ENCODE data around the gene PXK.
A peak's percentile ranks its signal among the peaks of the same experiment; 100 is the strongest.

The PXK gene

DNA sequence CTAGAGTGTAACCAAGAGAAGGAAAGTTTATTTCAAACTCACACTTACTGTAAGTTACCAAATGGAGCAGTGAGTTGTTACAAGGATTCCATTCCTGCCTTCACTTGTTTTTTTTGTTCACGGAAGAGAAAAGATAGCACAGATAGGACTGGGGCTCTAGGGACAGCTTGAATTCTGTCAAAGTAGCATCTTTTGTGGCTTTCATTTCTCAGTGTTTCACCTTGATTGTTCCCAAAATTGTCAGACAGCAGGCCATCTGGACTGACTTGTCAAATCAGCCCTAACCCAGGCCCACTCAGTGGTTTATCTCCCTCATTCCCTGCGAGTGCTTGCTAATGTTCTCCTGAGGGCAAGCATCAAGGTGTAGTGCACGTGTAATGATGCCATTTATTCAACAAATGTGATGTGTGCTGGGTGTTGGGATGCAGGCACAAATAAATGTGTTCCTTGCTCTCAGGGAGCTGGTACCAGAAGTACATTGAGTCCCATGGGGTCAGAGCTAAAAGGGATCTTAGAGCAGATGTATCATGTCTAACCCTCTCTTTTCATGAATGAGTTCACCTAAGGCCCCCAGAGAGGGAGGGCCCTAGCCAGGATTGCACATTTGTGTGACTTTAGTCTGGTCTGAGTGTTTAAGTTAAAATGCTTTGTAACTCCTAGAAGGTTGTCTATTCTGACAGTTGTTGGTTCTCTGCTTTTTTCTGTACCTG, 51.8 kb downstream of the PXK start:
- no peak for DNase-seq (ENCODE audit: low read depth)

DNA sequence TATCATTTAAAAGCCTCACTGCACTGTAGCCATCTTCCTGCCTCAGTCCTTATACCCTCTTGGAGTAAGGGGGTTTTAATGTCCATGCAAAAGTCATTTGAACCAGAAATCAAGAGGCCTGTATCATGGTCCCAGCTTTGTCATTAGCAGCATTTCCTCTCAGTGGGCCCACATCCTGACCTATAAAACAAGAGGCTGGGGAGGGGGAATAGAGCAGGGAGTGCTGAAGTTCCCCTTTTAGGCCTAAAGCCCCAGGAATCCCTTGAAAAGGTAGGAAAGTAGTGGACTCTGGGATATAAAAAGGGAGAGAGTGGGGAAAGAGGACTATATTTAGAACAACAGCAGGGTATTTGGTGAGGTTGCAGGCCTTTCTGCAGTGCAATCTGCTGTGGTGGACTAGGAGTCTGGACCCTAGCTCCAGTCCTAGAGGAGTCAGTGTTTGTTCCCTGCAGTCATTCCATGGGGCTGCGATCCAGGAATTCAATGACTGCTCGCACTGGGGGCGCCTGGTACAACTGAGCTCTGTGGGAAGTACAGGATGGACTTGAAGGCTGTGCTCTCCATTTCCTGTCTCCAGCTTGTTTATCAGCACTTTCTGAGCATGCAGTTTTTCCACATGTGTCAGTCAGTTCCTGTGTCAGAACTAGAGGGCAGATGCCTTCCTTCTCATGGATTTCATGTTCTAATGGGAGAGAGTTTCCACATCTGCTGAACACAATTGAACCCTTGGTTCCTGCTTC, 54.1 kb downstream of the PXK start:
- no peak for DNase-seq (ENCODE audit: low read depth)

DNA sequence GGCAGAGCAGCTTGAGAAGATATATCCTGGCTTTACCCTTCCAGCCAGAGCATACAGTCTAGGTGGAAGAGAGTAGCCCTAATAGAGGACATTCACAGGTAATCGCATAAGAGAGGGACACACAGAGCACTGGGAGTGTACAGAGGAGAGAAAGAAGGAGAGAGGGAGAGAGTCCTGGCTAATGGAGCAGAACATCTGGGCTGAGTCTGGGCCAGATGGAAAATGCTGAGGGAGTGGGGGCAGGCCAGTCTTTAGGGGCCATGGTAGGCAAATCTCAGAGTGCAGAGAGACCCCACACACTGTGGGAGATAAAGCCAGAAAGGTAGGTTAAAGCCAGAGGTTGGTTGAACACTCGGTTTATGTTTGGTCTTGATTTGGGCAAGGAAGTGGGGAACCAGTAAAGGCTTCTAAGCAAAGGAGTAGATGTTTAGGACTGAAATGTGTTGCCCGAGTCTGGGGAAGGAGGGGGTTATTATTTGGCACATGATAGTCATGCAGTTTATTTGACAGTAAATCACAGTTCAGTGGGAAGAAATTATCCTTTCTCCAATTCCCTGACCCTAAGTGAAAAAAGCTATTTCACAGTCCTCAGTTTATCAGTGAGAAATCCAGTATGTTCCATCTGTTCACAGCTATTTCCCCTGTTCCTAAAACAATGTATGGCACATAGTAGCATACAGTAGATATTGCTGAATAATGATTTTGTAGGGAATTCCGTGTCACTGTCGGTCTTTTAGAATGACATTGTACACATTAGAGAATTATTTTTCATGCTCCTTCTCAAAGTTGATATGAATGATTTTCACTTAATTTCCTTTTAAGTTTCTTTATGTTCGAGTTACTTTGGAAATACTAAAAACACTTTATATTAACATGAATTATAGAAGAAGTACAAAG, 55.2 kb downstream of the PXK start:
- DNase-seq (ENCODE audit: low read depth) = no peak

GRCh38 chr3:58388550-58389091, 55.9 kb downstream of the PXK start:
- DNase-seq (ENCODE audit: low read depth) = no peak

DNA sequence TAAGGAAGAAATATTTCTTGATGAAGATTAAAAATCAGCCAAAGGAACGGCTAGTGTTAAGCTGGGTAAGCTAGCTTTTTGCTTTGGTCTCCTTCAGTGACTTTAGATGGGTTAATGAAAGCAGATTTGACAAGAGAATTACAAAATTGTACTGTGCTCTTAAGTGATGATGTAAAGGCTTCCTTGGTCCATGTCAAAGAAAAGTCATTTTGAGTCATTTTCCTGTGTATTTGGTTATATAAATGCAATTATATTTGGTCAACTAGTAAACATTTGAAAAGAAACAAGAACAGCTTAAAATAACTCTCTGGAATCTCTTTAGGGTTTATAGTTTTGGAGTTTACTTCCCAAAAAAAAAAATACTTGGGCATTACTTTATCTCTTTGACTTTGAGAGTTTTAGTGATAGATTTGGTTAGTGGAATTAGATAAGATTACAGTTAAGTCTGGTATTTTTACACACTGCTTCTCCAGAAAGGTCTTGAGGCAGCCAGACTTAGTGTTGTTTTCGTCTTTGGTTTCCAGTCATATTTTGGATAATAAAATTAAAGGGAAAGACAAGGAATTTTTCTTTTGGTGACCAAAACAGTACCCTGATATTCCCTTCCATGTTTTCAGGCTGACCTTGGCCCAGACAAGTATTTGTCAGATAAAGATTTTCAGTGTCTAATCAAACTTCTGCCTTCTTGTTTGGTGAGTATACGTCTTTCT, 58.6 kb downstream of the PXK start:
- DNase-seq (ENCODE audit: low read depth) = no peak

GRCh38 chr3:58392181-58392580, 59.5 kb downstream of the PXK start:
- no peak for DNase-seq (ENCODE audit: low read depth)

DNA sequence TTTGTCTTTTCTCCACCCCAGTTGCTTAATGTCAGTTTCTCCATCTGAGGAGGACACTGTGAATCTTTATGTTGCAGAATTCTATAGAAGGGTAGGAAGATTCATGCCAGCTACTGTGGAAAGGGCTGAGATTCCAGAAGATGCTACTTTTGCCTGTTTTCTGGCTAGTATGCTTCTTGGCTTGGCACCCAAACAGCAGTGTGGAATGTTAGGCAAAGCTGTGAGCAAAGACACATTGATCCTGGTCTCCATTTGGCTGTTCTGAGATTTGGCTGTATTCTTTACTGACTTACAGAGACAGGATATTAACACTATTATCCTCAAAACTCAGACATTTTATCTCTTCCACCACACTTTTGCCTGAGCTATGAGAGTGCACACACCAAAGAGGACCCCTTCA, 61.6 kb downstream of the PXK start:
- DNase-seq (ENCODE audit: low read depth) = no peak

DNA sequence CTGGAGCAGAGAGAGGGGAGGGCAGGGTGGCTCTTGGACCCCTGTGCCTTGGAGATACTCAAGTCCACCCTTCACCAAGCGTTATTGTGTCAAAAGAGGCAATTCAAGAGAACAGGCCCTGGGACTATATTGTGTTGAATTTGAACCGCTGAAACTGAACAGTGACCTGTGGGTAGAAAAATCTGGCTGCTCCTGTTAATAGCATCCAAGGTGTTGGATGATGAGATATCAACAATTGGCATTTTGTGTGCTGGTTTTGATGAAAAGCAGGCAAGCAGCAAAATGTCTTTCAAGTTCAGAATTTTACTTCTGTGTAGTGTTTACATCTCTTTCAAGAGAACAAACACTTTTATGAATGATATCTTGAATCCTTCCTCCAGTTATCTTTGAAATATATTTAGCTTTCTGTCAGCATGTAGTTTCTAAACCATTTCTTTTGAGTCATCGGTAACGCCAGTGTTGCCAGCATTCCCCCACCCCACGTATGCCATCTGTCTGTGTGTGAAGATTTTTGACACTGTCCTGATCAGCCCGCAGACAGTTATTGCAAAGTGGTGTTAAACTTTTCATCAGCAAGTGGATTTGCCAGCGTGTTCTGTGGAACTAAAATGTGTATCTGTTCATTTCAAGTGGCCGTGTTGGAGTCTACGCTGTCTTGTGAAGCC, 66.1 kb downstream of the PXK start:
- no peak for DNase-seq (ENCODE audit: low read depth)

DNA sequence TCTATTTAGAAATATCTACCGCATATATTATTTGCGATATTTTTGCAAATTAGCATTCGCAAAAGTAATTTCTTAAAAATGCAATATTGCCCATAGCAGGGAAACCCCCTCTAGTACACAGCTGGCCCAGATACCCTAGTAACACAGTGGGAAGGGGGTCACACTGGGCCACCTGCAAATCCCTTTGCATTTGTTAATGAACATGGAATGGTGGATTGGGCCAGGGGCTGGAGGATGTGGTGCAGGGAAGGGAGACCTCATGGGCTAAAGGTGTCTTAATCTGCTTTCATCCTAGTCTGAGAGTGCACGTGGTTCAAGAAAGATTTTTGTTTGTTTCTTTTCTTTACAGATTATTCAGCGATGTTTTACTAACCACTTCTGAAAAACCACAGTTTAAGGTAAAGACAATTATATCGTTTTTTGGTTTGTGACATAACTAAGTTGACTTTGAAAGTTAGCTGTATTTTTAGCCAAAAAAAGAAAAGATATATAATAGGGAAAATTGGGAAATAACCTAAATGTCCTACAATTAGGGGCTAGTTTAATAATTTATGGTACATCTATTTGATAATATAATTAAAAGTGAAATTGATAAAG, 70.9 kb downstream of the PXK start:
- DNase-seq (ENCODE audit: low read depth) = no peak

- DNase-seq (ENCODE audit: low read depth) = no peak
Measured at GRCh38 chr3:58404396-58404795, 71.7 kb downstream of the PXK start.

DNA sequence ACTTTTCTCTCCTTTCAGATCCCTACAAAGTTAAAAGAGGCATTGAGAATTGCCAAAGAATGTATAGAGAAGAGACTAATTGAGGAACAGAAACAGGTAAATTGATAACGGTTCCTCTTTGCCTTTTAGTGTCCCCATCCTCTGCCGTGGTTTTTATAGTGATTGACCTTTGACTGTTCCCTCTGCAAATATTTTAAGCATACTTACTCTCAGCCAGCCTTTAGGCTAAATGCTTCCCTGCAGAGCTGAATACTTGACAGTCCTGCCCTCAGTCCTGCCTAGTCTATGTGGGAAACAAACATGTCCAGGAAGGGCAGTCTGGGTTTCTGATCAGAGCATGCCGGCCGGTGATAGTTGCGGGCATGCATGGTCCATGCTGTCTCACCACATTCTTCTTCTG, 76.2 kb downstream of the PXK start:
- no peak for DNase-seq (ENCODE audit: low read depth)

DNA sequence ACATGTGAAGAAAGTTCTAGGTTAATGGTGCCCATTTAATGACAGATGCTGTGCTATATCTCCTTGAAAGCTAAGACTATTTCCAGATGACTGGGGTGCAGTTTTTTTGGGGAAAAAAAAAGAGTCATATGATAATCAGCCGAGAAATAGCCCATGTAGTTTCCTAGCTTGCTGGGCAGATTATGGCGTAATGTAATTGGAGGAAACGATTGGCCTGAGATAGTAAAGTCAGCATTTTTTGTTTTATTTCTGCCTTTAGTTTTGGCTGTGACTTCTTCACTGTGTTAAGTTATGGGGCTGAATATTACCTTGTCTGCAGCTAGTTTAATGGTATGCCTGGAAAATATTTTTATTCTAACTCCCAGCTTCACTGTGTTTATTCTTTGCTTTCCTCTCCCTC, 77.0 kb downstream of the PXK start:
- no peak for DNase-seq (ENCODE audit: low read depth)

DNA sequence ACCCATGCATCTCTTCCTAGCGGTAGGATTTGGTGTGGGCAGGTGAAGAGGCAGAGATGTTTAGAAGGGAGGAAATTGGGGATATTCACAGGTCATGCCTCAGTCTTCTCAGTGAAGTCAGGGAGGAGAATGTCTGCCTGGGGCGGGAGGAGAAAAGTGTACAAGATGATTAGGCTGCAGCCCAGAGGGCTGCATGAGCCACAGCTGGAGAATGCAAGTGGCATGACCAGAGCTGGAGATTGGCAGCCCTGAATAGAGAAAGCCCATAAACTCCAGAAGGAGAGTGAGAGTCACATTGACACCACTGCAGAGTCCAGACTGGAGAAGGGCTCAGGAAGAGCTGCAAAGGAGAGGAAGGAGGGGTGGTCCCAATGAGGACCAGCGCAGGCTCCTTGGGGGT, 78.3 kb downstream of the PXK start:
- no peak for DNase-seq (ENCODE audit: low read depth)

DNA sequence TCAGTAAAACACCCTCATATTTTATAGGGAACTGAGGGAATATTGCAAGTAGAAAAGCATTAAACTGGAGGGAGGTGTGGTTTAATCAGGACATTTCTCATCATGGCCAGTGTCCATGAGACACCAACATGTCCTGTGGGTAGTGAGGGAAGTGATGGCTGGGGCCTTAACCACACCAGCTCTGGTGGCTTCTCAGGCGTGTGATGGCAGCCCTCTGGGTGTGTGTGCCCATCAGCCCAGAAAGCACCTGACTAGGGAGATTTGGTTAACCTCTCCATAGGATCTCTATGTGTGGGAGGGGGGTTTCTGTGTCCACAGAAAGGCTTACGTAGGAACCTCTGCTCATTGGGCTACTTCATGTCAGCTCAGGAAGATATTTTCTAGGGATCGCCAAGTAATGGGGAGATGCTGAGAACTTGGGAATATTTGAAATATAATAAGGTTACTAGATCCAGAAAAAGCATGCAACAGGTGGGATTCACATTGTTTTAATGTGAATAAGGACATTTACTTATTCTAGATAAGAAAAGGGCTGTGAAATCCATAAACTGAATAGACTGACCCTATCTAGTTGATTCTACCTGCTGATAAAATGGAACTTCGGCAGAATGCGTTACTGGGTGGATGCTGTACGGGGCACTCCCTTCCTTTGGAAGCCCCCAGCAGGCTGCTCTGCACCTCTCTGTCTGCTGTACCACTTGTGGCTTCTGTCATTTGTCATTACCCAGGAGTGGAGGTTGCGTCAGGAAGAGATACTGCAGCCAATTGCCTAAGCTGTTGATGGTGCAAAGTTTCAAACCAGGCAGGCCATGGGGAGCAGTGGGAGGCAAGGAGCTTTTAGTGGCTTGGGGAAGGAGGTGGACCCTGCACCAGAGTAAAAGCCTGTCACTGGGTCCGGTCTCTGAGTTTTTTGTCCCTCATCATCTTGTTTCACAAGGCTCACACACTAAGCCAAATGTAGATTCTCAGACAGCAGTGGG, 79.4 kb downstream of the PXK start:
- DNase-seq (ENCODE audit: low read depth) = no peak

- peak; percentile 22 for DNase-seq (ENCODE audit: low read depth)
Measured at GRCh38 chr3:58414538-58415197, 82.0 kb downstream of the PXK start.

- no peak for DNase-seq (ENCODE audit: low read depth)
Measured at GRCh38 chr3:58416191-58416590, 83.5 kb downstream of the PXK start.

GRCh38 chr3:58417075-58417474, 84.4 kb downstream of the PXK start:
- DNase-seq (ENCODE audit: low read depth) = no peak

DNA sequence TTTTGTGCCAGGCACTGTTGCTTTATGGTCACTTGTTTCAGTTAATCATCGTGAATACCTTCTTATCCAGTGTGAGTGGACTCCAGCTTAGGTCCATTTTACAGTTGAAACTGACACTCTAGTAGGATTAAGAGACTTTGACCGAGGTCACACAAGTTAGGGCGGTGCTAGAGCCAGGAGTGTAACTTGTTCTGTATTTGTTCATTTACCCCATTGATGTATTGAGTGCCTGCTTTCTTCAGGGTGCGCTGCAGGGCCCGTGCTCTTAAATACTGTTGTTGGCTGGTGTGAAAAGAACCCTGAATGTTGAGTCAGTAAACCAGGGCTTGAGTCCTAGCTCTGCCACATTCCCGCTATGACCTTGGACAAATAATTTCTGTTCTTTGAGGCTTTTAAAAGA, 85.5 kb downstream of the PXK start:
- DNase-seq (ENCODE audit: low read depth) = no peak
